AG09319 (cell line): Measurements from ENCODE around the gene PLXNC1.

Experiments used
- DNase-seq: peaks from one replicate; pipeline ENCODE4 v3.0.0-alpha.2; 2010; ENCODE audit warnings: low read depth; ENCODE audit errors: extremely low read depth
- CTCF ChIP-seq: IDR thresholded peaks from 2 replicates; pipeline ENCODE4 v1.5.1; 2011; ENCODE audit warnings: low read depth, mild to moderate bottlenecking, inconsistent platforms, low read length, moderate library complexity

The PLXNC1 gene

GRCh38 chr12:94157981-94158411 is 9.6 kb downstream of the PLXNC1 start:
- TF ChIP-seq CTCF, result no peak
- DNase-seq, result no peak

- no peak for TF ChIP-seq CTCF
- DNase-seq, result no peak
These were observed 10.3 kb downstream of the PLXNC1 start for GRCh38 chr12:94158666-94159065.

DNA sequence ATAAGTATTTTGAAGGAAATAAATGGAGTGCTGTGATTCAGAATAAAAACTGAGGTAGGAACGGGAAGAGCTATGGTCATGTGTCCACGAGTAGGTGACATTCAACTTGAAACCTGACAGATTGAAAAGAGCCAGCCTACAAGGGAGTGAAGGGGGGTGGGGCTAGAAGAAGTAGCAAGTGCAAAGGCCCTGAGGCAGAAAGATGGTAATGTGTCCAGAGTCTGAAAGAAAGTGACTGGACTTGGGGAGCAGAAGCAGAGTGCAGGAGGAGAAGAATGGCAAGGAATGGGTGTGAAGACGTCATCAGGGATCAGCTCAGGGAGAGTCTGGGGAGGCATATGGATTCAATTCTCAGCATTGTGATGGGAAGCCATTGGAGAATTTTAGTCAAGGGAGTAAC is 13.7 kb downstream of the PLXNC1 start:
- no peak for TF ChIP-seq CTCF

GRCh38 chr12:94163850-94164249 is 15.5 kb downstream of the PLXNC1 start:
- TF ChIP-seq CTCF, result no peak
- DNase-seq, result no peak

More for the DNA sequence above, 13.7 kb downstream of the PLXNC1 start:
- no peak for DNase-seq

- TF ChIP-seq CTCF, result no peak
These were observed 16.8 kb downstream of the PLXNC1 start for GRCh38 chr12:94165138-94165537.

DNA sequence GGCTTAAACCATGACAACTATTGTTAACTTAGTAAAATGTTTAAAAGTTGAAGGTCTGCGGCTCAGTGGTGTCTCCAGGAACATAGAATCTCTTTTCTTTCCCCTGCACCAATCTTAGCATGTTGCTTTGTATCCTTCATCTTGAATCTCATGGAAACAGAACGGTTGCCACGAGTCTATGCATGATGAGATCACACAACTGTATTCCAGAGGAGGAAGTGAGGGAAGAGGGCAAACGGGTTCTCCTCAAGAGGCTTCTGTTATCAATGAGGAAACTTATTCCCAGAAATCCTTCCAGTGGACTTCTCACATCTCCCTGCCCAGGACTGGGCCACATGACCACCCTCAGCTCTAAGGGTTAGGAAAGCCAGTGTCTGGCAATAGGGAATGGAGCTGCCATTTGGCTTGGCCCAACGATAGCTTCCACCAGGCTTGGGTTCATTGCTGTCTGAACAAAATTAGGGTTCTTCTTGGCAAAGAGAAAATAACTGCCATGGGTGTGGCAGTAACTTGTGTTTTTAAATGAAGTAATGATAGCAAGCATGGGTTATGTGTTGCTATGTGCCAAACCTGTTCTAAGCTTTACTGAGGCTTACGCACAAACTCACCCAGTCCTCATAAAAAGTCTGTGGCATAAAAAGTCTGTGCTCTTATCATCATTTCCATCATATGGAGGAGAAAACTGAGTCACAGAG is 17.4 kb downstream of the PLXNC1 start:
- TF ChIP-seq CTCF, result no peak
- no peak for DNase-seq

More at GRCh38 chr12:94165138-94165537, 16.8 kb downstream of the PLXNC1 start:
- no peak for DNase-seq

DNA sequence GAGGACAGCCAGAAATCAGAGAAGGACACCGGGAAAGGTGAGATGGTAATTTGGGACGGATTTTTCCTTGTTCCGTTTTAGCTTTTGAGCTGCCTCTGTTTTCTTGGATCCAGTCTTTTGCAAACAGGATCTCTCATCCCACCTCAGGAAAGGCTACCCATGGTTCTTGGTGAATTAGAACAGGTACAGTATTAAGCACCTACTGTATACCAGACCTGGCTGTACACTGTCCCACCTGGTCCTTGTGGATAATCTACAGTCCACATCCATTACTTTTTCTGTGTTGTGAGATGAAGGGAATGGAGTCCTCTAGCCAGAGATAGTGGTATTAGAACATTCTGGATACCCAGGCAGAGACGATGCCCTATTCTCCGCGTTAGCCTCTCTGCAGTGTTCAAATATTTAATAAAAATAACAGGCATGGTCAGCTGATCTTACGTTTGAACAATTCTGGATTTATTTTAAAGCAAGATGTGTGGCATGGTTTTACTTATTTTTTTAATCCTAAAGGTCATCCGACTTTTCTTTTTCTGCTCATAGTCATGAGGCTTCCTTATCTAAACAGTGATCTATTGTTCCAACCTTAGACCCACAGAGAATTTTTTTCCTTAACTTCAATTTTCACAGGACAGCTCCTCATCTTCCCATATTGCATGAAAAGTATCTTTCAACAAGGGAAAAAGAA is 18.8 kb downstream of the PLXNC1 start:
- no peak for TF ChIP-seq CTCF
- no peak for DNase-seq
